Stimulated activated CD4-positive, alpha-beta T cell treated with anti-CD3 and anti-CD28 coated beads, Interleukin-1b, Interleukin-23, amount 100 ng/mL, for 48 hours (primary cell): ENCODE results near the gene ABCB1.

Experiments used
- DNase-seq: peaks from one replicate; pipeline ENCODE4 v3.0.0-alpha.2; 2020

ABCB1 gene

DNA sequence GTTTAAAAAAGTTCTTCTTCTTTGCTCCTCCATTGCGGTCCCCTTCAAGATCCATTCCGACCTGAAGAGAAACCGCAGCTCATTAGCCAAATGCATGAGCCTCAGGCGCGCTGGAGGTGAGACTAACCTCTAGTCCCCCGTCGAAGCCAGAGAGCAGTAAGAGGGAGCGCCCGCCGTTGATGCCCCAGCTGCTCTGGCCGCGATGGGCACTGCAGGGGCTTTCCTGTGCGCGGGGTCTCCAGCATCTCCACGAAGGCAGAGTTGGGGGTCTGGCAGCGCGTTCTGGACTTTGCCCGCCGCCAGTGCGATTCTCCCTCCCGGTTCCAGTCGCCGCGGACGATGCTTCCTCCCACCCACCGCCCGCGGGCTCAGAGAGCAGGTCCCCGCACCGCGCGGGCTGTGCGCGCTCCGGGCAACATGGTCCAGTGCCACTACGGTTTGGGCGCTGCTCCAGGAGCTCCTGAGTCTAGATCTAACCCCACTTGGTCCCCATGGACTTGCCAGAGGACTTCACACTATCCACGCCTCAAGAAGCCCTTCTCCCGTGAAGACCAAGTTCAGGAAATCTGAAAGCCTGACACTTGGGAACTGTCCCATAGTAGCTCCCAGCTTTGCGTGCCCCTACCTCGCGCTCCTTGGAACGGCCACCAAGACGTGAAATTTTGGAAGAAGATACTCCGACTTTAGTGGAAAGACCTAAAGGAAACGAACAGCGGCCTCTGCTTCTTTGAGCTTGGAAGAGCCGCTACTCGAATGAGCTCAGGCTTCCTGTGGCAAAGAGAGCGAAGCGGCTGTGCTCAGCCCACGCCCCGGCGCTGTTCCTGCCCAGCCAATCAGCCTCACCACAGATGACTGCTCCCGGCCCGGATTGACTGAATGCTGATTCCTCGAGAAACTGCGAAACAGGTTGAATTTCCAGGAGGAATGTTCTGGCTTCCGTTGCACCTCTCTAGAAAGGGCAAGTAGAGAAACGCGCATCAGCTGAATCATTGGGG is at the start of gene ABCB1:
Gene ABCB1 (minus strand): TSS at position 755 of the 995 bp plus-strand sequence. CDS start 700 bp downstream, at position 55.
- DNase-seq, result peak; percentile 43

GRCh38 chr7:87648316-87648715 is 47.6 kb upstream of the ABCB1 start:
- no peak for DNase-seq

DNA sequence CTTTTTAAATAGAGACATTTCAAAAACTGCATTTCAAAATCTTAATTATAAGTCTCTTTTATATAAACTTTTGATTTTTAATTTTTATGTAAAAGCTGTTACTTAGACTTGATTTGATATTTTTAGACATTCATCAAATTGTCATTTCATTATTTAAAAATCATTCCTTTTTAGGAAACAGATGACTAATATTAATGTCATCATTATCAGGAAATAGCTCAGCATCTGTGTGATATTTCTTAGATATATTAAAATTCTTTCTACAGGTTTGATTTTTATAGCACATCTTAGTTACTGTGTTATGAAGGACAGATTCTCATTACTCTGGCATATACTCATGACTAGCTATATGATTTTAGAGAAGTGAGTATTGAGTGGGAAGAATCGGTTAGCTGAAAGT is 44.8 kb upstream of the ABCB1 start:
- DNase-seq, result no peak

- DNase-seq, result no peak
Measured at GRCh38 chr7:87635921-87636320, 35.2 kb upstream of the ABCB1 start.

DNA sequence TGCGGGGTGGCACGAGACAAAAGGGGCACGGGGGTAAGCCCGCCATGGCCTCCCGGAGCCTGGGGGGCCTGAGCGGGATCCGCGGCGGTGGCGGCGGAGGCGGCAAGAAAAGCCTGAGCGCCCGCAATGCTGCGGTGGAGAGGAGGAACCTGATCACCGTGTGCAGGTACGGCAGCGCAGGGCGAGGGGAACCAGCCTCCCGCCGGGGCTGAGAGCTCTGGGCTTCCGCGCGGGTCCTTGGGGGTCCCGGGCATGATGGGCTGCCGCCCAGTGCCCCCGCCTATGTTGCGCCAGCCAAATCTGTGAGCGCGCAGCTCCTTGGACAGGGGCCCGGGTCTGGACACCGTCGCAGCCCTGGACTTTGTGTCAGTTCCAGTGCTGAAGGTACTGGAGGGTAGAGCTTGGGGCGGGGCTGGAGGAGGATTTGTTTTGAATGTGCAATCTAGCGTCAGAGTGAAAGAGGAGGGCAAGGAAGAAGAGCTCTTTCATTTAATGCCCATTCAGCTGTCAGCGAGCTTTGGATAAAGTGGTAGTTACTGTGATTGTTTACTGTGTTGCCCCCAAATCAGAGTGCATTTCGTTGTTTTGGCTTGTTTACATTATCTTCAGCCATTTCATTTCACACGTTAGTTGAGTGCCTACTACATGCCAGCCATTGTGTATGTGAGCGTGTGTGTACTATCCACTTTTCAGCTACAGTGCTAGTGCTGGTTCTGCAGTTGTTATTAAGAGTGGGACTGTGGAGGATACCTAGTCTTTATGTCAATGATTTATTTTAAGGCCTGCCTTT is 28.3 kb upstream of the ABCB1 start:
- DNase-seq, result peak; percentile 9

GRCh38 chr7:87627634-87627994 is 26.9 kb upstream of the ABCB1 start:
- no peak for DNase-seq

DNA sequence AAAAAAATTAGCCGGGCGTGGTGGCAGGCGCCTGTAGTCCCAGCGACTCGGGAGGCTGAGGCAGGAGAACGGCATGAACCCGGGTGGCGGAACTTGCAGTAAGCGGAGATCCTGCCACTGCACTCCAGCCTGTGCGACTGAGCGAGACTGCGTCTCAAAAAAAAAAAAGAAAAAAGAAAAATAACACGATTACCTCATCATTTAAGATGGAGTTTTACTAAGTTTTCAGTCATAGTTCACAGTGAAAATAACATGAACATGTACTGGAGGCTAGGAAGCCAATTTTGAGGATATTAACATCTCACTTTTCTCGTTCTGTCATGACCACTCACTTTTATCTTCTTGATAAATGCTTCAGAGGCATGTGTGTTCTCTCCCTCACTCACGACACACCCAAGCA is 24.4 kb upstream of the ABCB1 start:
- DNase-seq, result no peak

GRCh38 chr7:87624628-87625027 is 23.9 kb upstream of the ABCB1 start:
- no peak for DNase-seq

DNA sequence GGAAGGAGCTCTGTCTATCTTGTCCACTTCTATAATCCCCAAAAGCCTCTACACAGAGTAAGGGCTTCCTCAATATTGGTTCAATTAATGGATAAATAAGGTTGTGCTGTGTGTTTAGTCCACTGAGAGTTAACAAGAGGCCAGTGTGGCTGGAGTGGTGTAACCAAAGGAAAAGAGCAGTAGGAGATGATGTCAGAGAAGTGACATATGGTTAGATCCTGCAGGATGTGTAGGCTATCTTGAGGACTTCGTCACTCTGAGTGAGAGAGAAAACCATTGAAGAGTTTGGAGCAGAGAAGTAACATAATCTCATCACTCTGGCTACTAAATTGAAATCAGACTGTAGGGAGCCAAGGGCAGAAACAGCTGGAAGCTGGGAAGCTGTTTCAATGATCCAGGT is 14.5 kb upstream of the ABCB1 start:
- DNase-seq, result no peak

GRCh38 chr7:87609916-87610315 is 9.2 kb upstream of the ABCB1 start:
- DNase-seq, result no peak

- DNase-seq, result no peak
Measured at GRCh38 chr7:87608431-87608830, 7.7 kb upstream of the ABCB1 start.

- no peak for DNase-seq
Measured at GRCh38 chr7:87604264-87604663, 3.6 kb upstream of the ABCB1 start.

DNA sequence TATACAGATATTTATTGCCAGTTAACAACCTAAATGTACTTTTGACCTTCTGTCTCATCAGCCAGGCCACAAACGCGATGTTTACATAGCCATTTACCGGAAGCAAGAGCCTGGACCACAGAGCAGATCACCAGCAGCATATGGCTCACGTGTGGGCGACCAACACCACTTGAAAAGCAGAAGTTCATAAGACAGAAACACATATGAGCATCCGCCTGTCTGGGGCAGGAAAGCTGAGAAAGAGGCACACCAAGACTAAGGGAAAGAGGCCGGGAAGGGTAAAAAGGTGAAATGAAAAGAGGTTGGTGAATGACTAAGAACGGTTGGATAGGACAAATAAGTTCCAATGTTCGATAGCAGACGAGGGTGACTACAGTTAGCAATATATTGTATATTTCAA is 1.3 kb downstream of the ABCB1 start:
- DNase-seq, result peak; percentile 46

- DNase-seq, result no peak
Measured at GRCh38 chr7:87598234-87599009, 2.3 kb downstream of the ABCB1 start.

- DNase-seq, result no peak
Measured at GRCh38 chr7:87596696-87597095, 4.0 kb downstream of the ABCB1 start.

DNA sequence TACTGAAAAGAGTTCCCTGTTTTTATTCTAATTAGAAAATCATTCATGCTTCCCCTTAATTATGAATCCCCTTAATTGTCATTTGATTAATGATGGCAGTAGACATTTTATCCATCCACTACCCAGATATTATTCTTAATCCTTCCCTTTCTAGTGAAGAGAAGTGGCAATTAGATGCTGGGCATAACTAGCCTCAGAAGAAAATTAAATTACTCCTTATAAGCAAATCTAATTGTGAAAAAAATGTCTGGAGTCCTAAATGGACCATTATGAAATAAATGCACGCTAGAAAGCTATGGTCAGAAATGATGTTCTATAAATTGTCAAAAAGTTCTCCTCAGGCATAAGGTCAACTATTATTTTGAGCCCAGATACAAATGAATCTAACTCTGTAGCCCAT is 4.5 kb downstream of the ABCB1 start:
- no peak for DNase-seq

DNA sequence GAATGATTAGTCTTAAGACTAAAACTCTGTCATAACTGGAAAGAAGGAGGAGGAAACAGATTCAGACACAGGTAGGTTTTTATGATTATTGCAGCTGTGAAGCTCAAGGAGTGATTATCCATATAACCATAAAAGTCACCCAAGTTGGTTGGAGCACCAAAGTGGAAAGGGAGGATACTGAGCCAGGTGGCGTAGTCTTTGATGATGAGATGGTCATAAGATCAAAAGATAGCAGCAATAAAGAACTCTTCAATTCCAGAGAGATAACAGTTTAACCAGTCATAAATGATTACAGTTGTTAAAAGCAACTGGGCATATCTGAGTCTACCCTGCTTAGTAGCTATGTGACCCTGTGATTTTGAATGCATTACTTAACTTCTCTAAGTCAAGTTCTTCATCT is 8.4 kb downstream of the ABCB1 start:
- DNase-seq, result no peak

DNA sequence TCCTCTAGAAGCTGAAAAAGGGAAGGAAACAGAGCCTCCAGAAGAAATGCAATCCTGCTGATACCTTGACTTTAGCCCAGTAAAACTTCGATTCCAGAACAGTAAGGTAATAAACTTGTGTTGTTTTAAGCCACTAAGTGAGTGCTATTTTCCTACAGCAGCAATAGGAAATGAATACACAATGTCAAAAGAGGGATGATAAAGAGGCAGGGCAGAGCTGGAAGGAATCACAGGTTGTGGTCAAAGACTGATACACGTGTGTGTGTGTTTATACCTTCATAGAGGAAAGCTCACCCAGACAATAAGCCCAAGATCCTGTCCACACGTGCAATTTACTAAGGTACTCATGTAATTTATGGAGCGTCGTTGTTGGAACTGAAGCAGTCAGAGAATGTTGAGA is 9.5 kb downstream of the ABCB1 start:
- DNase-seq, result no peak

GRCh38 chr7:87590578-87590977 is 10.1 kb downstream of the ABCB1 start:
- no peak for DNase-seq

GRCh38 chr7:87589631-87590030 is 11.1 kb downstream of the ABCB1 start:
- no peak for DNase-seq

GRCh38 chr7:87581723-87582122 is 19.0 kb downstream of the ABCB1 start:
- no peak for DNase-seq

GRCh38 chr7:87580636-87581035 is 20.0 kb downstream of the ABCB1 start:
- no peak for DNase-seq

DNA sequence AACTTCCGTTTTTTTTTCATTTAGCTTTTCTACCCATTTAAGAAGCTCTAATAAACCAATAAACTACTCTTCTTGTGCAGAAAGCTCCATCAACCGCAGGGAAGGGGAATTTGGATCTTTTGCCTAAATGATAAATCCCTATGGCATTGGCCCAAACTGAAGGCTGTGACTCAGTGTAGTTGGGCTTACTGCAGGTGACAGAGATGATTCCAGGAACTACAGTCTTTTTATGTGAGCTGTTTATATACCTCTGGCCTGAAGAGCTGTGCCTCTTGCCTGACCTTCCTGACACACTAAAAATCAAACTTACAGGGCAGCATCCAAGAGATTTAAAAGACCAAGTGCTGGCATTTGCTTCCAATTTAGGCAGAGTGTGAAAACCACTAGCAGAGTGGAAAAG is 25.2 kb downstream of the ABCB1 start:
- no peak for DNase-seq
